PC-9 (cell line): Measurements from ENCODE around the gene CYP24A1.

ENCODE experiments used
- EZH2 ChIP-seq: fragments of 200-600 bp; sonication (generic); IDR thresholded peaks from 2 replicates; pipeline ENCODE4 v1.8.0; 2017; ENCODE audit warnings: antibody characterized with exemption, low read depth
- TF ChIP-seq, protein P1 (sequence below): fragments of 200-600 bp; sonication (generic); conservative IDR thresholded peaks from 2 replicates; pipeline ENCODE4 v1.6.1; 2017; ENCODE audit warnings: mixed run types, antibody characterized with exemption, mild to moderate bottlenecking, moderate library complexity

DNA sequence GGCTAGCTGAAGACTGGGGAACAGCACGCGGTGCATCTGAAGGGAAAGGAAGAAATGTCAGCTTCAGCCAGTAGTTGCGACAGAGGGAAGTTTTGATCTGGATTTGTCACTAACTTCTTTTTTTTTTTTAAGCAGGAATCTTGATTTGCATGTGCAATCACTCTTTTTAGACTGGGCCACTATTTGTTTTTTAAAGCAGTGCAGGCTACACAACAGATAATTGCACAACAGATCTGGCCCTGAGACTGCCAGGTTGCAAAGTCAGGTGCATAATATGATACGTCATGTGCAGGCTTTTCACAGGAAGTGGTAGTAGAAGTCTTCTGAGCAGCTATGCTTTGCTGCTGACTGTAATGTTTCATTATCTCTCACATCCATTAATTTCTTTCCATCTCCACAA, 47.6 kb upstream of the CYP24A1 start:
- TF ChIP-seq, protein P1, sequence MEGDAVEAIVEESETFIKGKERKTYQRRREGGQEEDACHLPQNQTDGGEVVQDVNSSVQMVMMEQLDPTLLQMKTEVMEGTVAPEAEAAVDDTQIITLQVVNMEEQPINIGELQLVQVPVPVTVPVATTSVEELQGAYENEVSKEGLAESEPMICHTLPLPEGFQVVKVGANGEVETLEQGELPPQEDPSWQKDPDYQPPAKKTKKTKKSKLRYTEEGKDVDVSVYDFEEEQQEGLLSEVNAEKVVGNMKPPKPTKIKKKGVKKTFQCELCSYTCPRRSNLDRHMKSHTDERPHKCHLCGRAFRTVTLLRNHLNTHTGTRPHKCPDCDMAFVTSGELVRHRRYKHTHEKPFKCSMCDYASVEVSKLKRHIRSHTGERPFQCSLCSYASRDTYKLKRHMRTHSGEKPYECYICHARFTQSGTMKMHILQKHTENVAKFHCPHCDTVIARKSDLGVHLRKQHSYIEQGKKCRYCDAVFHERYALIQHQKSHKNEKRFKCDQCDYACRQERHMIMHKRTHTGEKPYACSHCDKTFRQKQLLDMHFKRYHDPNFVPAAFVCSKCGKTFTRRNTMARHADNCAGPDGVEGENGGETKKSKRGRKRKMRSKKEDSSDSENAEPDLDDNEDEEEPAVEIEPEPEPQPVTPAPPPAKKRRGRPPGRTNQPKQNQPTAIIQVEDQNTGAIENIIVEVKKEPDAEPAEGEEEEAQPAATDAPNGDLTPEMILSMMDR, result no peak
- no peak for TF ChIP-seq EZH2
